Activated B cell treated with CpG ODN at 0.5 μM for 24 hours (primary cell): ENCODE data around the gene MYLK4. TPM values are rescaled to one million over a fixed set of nuclear protein-coding genes. Genes with fewer than 3 reads are reported as not detected.

Experiments
- ATAC-seq: fragments of 200-7000 bp; cut with Tn5 transposase; one replicate; pipeline ENCODE4 v1.10.0; 2021; ENCODE audit warnings: low read depth, mild to moderate bottlenecking, moderate library complexity
- CTCF ChIA-PET: fragments of 350-600 bp; sonication (Branson Sonifier 250); formaldehyde crosslinking; loops from one replicate; lab custom pipeline; 2021; ENCODE audit warnings: antibody characterized with exemption; lab: Charles Lee
- POLR2A ChIA-PET: fragments of 350-600 bp; sonication (Branson Sonifier 250); formaldehyde crosslinking; loops from one replicate; lab custom pipeline; 2021; ENCODE audit warnings: antibody characterized with exemption; lab: Charles Lee
- DNase-seq: peaks from one replicate; pipeline ENCODE4 v3.0.0; 2022
- H3K27ac Mint-ChIP-seq: one replicate; pipeline ENCODE4 v1.8.0; 2020; ENCODE audit warnings: mixed read lengths
- H3K27me3 Mint-ChIP-seq: one replicate; pipeline ENCODE4 v1.8.0; 2021; ENCODE audit warnings: mixed read lengths
- H3K36me3 Mint-ChIP-seq: one replicate; pipeline ENCODE4 v1.8.0; 2021; ENCODE audit warnings: low read depth, mixed read lengths
- H3K4me1 Mint-ChIP-seq: one replicate; pipeline ENCODE4 v1.8.0; 2021; ENCODE audit warnings: mixed read lengths
- H3K4me3 Mint-ChIP-seq: one replicate; pipeline ENCODE4 v1.8.0; 2020; ENCODE audit warnings: mild to moderate bottlenecking, mixed read lengths
- H3K9me3 Mint-ChIP-seq: one replicate; pipeline ENCODE4 v1.8.0; 2020; ENCODE audit warnings: mixed read lengths
- CTCF ChIP-seq: fragments of 200-600 bp; IDR thresholded peaks from one replicate; pipeline ENCODE4 v1.8.0; 2022; ENCODE audit warnings: antibody characterized with exemption, mild to moderate bottlenecking
- intact Hi-C: fragments of 100-400 bp; cut with micrococcal nuclease; formaldehyde crosslinking; loops from one replicate; pipeline ENCODE4 v1.15.1; 2024
- total RNA-seq: library from RNA; stranded (reverse); gene quantifications from 2 replicates; pipeline ENCODE4 v1.2.3, GENCODE V29; 2022

MYLK4 gene
- total RNA-seq, 1 donor from 2014 or later, result 0.58 TPM

GRCh38 chr6:2730353-2731107 is 20.2 kb downstream of the MYLK4 start:
- CTCF ChIA-PET, result no interaction called here

GRCh38 chr6:2729921-2730320 is 20.8 kb downstream of the MYLK4 start:
- DNase-seq (no peak), ATAC-seq (no peak)
- intact Hi-C loops, result no loop called here
- ChIA-PET CTCF (no interaction called here), POLR2A (no interaction called here)
- Mint-ChIP-seq H3K9me3 (peaks cover 9% of the 10 kb centered on the region), H3K36me3 (no peaks in the 10 kb centered on the region), H3K4me1 (peaks cover 23% of the 10 kb centered on the region), H3K27ac (no peak overlapping the region), H3K27me3 (no peaks in the 10 kb centered on the region), H3K4me3 (no peak overlapping the region)
- no peak for TF ChIP-seq CTCF

More at GRCh38 chr6:2730353-2731107, 20.2 kb downstream of the MYLK4 start:
- no peak for ATAC-seq
- DNase-seq, result no peak
- intact Hi-C loops, result no loop called here
- Mint-ChIP-seq H3K4me3 (no peak overlapping the region), H3K4me1 (peaks cover 21% of the 10 kb centered on the region), H3K9me3 (peaks cover 9% of the 10 kb centered on the region), H3K27ac (no peak overlapping the region), H3K36me3 (no peaks in the 10 kb centered on the region), H3K27me3 (no peaks in the 10 kb centered on the region)
- POLR2A ChIA-PET, result no interaction called here
- no peak for TF ChIP-seq CTCF

- CTCF ChIA-PET, result interaction anchor here (1.2 kb wide), 1 partner anchor 31 kb away, joined by 3 read pairs; no protein-coding TSS in a partner anchor
- peak; percentile 85 for ATAC-seq
- intact Hi-C loops, result no loop called here
- Mint-ChIP-seq H3K9me3 (peaks cover 7% of the 10 kb centered on the region), H3K4me1 (peaks cover 8% of the 10 kb centered on the region), H3K27me3 (peaks cover 5% of the 10 kb centered on the region), H3K27ac (peak overlapping the region; percentile 28), H3K4me3 (no peak overlapping the region), H3K36me3 (no peaks in the 10 kb centered on the region)
- POLR2A ChIA-PET, result no interaction called here
- no peak for DNase-seq
- TF ChIP-seq CTCF, result no peak
Measured at GRCh38 chr6:2725999-2726567, 24.6 kb downstream of the MYLK4 start.

- peaks cover 1% of the 10 kb centered on the region for H3K36me3 Mint-ChIP-seq
- no peak overlapping the region for H3K4me3 Mint-ChIP-seq
- peaks cover 5% of the 10 kb centered on the region for H3K27me3 Mint-ChIP-seq
- TF ChIP-seq CTCF, result no peak
- peaks cover 7% of the 10 kb centered on the region for H3K9me3 Mint-ChIP-seq
- ChIA-PET CTCF (interaction anchor here (1.2 kb wide), 1 partner anchor 30 kb away, joined by 3 read pairs; no protein-coding TSS in a partner anchor), POLR2A (no interaction called here)
- no peak for DNase-seq
- no peak overlapping the region for H3K27ac Mint-ChIP-seq
- intact Hi-C loops, result no loop called here
- H3K4me1 Mint-ChIP-seq, result peaks cover 8% of the 10 kb centered on the region
- no peak for ATAC-seq
Measured at GRCh38 chr6:2725364-2725988, 25.2 kb downstream of the MYLK4 start.

- POLR2A ChIA-PET, result no interaction called here
- Mint-ChIP-seq H3K27ac (no peak overlapping the region), H3K27me3 (peaks cover 5% of the 10 kb centered on the region), H3K36me3 (peaks cover 1% of the 10 kb centered on the region), H3K9me3 (peaks cover 7% of the 10 kb centered on the region), H3K4me1 (peaks cover 11% of the 10 kb centered on the region), H3K4me3 (no peak overlapping the region)
- intact Hi-C loops, result no loop called here
- DNase-seq (no peak), ATAC-seq (no peak)
- CTCF ChIA-PET, result no interaction called here
- TF ChIP-seq CTCF, result no peak
Measured at GRCh38 chr6:2721219-2721618, 29.5 kb downstream of the MYLK4 start.
